GM18505 (cell line): ENCODE measurements around the gene RTP5.

Experiments
- ATAC-seq: cut with Tn5 transposase; IDR thresholded peaks from one replicate; pipeline ENCODE4 v1.9.1; 2021; ENCODE audit not compliant: unreplicated experiment
- POLR2A ChIP-seq: IDR thresholded peaks from 4 replicates; pipeline ENCODE4 v1.6.1; 2011; ENCODE audit warnings: borderline replicate concordance; ENCODE audit not compliant: insufficient read depth, insufficient read length; ENCODE audit errors: extremely low read depth

RTP5 gene

GRCh38 chr2:241876528-241877196, 7.1 kb downstream of the RTP5 start:
- no peak for ATAC-seq
- no peak for TF ChIP-seq POLR2A

GRCh38 chr2:241877197-241877685, 7.7 kb downstream of the RTP5 start:
- ATAC-seq: no peak
- TF ChIP-seq POLR2A: no peak

- no peak for ATAC-seq
- TF ChIP-seq POLR2A: no peak
These were observed 8.8 kb downstream of the RTP5 start for GRCh38 chr2:241877989-241878970.

- ATAC-seq: no peak
- TF ChIP-seq POLR2A: no peak
These were observed 9.8 kb downstream of the RTP5 start for GRCh38 chr2:241879326-241879725.

GRCh38 chr2:241880311-241881073, 11.0 kb downstream of the RTP5 start:
- ATAC-seq: no peak
- no peak for TF ChIP-seq POLR2A

GRCh38 chr2:241882091-241882625, 12.6 kb downstream of the RTP5 start:
- peak; percentile 54 for ATAC-seq
- peak; percentile 51 for TF ChIP-seq POLR2A

DNA sequence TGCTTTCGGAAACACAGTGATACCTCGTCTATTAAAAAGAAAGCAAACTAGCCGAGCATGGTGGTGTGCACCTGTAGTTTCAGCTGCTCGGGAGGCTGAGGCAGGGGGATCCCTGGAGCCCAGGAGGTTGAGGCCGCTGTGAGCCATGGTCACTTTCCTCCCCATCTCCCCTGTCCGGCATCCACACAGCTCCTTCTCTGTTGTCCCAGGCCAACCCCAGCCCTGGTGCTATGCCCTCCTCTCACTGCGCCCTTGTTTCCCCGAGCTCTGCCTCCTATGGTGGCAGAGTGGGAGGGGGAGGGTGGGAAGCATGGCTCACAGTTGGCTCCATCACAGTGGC, 15.4 kb downstream of the RTP5 start:
- no peak for ATAC-seq
- no peak for TF ChIP-seq POLR2A

DNA sequence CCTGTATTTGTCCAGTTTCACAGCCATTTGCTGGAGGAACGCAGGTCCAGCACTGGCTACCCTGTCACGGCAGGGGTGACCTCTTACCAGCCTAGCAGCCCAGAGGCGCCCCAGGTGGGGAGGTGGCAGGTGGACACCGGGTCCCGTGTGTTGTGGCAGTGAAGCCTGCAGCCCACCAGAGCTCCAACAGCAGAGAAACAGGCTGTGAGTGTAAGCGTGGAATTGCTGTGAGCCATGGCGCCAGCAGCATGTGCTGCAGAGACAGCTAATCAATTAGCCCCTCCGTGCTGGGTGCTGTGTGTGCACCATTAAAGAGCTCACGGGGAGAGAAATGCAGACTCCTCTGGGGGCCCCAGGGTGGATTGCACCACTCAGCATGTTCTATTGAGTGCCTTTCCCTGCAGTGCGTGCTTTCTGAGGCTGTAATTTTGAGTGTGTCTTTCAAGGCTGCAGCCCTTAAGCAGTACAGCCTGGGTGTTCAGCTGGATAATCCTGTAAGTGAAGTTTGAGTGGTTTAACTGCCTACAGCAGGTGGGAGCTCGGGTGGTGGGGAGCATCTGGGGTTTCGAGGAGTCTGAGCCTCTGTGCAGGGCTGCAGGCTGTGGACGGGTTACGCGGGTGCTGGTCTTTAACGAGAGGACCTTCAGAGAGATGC, 15.9 kb downstream of the RTP5 start:
- no peak for TF ChIP-seq POLR2A
- ATAC-seq: no peak

DNA sequence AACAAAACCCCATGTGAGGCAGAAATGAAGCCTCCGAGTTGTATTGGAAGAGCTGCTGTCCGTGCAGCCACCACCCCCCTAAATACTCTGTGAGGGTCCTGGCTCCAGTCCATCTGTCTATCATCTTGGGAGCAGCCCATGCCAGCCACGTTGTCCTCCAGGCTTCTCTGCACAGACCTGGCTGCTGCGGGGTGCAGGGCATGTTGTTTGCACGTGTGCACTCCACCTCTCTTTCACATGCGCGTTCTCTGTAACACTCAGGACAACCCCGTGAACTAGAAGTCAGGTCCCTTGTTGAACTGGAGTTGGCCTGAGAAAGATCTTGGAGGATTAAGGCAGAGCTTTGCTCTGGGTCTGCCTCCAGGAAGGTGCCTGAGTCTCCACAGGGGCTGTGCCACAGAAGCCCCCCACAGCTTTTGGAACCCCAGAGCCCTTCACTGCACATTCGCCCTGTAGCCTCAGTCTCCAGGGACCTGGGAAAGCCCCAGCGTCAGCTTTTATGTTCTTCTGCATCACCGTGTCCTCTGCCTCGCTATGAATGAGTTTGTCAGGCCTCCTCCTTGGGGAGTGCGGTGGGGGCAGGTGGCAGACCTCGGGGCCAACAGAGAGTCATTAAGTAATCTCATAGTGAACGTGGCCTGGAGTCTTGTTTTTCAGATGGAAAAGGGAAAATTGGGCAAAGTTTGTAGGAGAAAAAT, 16.6 kb downstream of the RTP5 start:
- ATAC-seq: no peak
- no peak for TF ChIP-seq POLR2A

DNA sequence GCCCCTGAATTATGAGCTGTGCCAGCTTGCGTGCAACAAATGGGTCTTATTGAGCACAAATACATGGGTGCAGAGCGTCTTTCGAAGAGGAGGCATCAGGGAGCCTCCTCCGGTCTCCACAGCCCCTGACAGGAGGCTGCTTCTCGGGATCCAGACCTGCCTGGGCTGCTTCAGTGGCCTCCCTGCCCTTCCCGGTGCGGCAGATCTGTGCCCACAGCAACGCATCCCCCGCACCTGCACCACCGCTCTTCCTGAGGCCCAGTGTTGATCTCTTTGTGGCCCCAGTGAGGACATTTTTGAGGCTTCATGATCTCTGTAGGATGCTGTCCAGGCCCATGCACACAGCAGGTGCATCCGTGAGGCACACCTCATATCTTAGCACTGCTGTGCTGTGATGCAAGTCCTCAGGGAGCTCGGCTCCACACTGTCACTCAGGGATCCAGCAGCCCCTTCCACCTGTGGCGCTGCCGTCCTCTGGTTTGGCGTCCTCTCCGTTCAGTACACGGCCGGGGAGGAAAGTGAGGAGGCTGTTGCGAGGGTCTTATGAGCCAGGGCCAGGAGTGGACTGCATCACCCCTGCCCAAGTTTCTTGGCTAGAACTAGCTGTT, 17.4 kb downstream of the RTP5 start:
- TF ChIP-seq POLR2A: no peak

GRCh38 chr2:241887806-241888522, 18.4 kb downstream of the RTP5 start:
- ATAC-seq: no peak
- TF ChIP-seq POLR2A: no peak

More for the DNA sequence above, 17.4 kb downstream of the RTP5 start:
- no peak for ATAC-seq

DNA sequence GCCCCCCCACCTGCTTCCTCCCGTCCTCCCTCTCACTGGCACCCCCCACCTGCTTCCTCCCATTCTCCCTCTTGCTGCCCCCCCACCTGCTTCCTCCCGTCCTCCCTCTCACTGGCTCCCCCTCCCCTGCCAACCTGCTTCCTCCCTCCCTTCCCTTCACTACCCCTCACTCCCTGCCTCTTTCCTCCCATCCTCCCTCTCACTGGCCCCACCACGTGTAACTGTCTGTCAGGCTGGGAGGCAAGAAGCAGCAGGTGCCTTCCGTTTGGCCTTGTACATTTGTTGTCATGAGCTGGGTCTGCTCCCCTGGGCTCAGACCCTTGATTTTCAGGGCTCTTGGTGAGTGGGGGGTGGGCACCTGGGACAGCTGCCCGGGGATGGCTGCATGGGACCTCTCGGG, 19.1 kb downstream of the RTP5 start:
- ATAC-seq: no peak
- no peak for TF ChIP-seq POLR2A
